ENCODE measurements around the gene PITPNM2.

DNA sequence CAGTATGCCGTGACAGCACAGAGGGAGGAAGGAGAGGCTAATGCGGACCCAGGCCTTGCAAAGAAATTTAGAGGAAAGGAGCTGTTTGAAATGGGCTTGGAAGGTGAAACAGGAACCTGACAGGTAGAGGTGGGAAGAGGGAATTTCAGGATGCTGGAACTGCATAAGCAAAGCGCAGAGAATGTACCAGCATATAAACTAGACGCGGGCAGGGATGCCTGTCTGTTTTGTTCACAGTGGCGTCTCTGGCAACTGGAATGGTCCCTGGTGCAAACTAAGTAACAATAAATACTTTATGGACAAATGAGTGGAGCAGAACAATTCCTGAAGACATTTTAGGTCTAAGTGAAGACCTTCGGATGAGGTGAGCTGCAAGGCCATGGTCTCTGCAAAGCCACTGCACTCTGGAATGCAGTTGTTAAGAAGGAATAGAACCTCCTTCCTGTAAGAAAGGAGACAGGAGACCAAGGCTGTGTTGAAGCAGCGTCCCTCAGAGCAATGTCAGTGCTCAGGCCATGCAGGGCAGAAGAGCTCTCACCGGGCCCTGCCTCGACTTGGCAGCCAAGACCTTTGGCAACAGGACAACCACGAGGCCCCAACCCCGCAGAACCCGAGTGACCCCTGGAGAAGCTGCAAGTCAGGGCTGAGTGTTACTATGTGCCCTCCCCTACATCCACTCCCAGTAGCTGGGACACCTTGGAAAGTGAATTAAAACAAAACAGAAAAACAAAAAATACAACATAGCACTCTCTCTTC is 42.8 kb downstream of the PITPNM2 start:
- TF ChIP-seq CTCF (IDR thresholded peaks at IDR 0.05): no peak
- no peak for TF ChIP-seq ZFX (IDR thresholded peaks at IDR 0.05; ENCODE audit: borderline replicate concordance)
